Endothelial cell of umbilical vein (primary cell): ENCODE results near the gene PON2.

Source experiments
- EZH2 ChIP-seq: IDR thresholded peaks from 2 replicates; pipeline ENCODE4 v1.6.1; 2012; ENCODE audit warnings: borderline replicate concordance, low read depth, mild to moderate bottlenecking, moderate library complexity, low read length, inconsistent platforms; ENCODE audit not compliant: severe bottlenecking
- TF ChIP-seq, protein P1 (sequence below), 2 donors: IDR thresholded peaks; 1 replicate in 1 of 2; 2 replicates in 1 of 2; pipeline ENCODE4 v1.5.1; 2011; ENCODE audit warnings: low read length in 2 of 2, mild to moderate bottlenecking in 2 of 2, moderate library complexity in 2 of 2, control low read depth in 1 of 2, inconsistent platforms in 1 of 2, low read depth in 1 of 2; ENCODE audit not compliant: insufficient read depth in 1 of 2; ENCODE audit errors: extremely low read depth in 1 of 2
- TF ChIP-seq, protein P2 (sequence below): IDR thresholded peaks from 2 replicates; pipeline ENCODE4 v1.6.1; 2011; ENCODE audit not compliant: insufficient read depth, insufficient read length

GRCh38 chr7:95427914-95428516 lies 6.8 kb downstream of the PON2 start:
- TF ChIP-seq, protein P1, sequence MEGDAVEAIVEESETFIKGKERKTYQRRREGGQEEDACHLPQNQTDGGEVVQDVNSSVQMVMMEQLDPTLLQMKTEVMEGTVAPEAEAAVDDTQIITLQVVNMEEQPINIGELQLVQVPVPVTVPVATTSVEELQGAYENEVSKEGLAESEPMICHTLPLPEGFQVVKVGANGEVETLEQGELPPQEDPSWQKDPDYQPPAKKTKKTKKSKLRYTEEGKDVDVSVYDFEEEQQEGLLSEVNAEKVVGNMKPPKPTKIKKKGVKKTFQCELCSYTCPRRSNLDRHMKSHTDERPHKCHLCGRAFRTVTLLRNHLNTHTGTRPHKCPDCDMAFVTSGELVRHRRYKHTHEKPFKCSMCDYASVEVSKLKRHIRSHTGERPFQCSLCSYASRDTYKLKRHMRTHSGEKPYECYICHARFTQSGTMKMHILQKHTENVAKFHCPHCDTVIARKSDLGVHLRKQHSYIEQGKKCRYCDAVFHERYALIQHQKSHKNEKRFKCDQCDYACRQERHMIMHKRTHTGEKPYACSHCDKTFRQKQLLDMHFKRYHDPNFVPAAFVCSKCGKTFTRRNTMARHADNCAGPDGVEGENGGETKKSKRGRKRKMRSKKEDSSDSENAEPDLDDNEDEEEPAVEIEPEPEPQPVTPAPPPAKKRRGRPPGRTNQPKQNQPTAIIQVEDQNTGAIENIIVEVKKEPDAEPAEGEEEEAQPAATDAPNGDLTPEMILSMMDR (IDR thresholded peaks at IDR 0.05; ENCODE audit: extremely low read depth in 1 of 2, insufficient read depth in 1 of 2, low read depth in 1 of 2, low read length in 2 of 2): no peak
- TF ChIP-seq, protein P2, sequence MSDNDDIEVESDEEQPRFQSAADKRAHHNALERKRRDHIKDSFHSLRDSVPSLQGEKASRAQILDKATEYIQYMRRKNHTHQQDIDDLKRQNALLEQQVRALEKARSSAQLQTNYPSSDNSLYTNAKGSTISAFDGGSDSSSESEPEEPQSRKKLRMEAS: no peak
- TF ChIP-seq EZH2: no peak
